ENCODE measurements around the gene MCRIP1. TPM values are rescaled to one million over a fixed set of nuclear protein-coding genes. Genes with fewer than 3 reads are reported as not detected.

Gene MCRIP1, protein sequence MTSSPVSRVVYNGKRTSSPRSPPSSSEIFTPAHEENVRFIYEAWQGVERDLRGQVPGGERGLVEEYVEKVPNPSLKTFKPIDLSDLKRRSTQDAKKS
- total RNA-seq = 109 TPM
- long read RNA-seq, transcript MCRIP1-203 (6 exons, 925 nt) = minor isoform, 6 of 66 reads
- long read RNA-seq, transcript MCRIP1-201 (5 exons, 1,209 nt) = major isoform, 46 of 66 reads
- long read RNA-seq, transcript MCRIP1-207 (4 exons, 2,775 nt) = minor isoform, 7 of 66 reads
- long read RNA-seq, partial matches to known transcripts = 1 of 66 reads
- long read RNA-seq, other reads (novel, unspliced or antisense) = 5 of 66 reads

GRCh38 chr17:81833160-81833920 lies at the start of gene MCRIP1:
MCRIP1 (minus strand) TSS chr17:81833291; CDS start chr17:81824506, 8,785 bp downstream.
- peak; percentile 99 for DNase-seq (ENCODE audit: missing footprints)
- ATAC-seq = peak; percentile 92
- intact Hi-C loops (cut with DNase I) = loop anchor here (1.0 kb wide), 1 partner anchor 27 kb away; the partner anchor contains the start of gene P4HB

GRCh38 chr17:81879121-81879520 lies 46.0 kb upstream of the MCRIP1 start:
- DNase-seq (ENCODE audit: missing footprints) (no peak), ATAC-seq (no peak)
- intact Hi-C loops (cut with DNase I) = no loop called here

GRCh38 chr17:81878294-81878693 lies 45.2 kb upstream of the MCRIP1 start:
- intact Hi-C loops (cut with DNase I) = no loop called here
- ATAC-seq = no peak
- no peak for DNase-seq (ENCODE audit: missing footprints)

DNA sequence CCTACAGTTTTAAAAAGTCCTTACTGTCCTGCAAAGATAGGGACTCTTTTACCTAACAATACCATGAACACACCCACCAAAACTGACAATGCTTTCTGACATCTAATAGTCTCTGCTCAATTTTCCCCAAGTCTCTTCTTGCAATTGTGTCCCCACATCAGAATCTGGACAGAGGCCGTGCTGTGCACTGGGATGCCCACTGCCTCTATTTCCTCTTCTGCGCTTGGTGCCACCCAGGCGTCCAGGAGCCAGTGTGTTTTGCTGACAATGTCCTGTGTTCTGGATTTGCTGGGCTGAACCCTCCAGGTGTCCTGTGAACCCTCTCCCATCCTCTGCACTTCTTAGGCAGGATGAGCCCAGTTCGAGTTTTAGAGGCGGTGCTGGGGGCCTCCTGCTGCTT lies 44.5 kb upstream of the MCRIP1 start:
- no peak for ATAC-seq
- no peak for DNase-seq (ENCODE audit: missing footprints)
- intact Hi-C loops (cut with DNase I) = no loop called here

DNA sequence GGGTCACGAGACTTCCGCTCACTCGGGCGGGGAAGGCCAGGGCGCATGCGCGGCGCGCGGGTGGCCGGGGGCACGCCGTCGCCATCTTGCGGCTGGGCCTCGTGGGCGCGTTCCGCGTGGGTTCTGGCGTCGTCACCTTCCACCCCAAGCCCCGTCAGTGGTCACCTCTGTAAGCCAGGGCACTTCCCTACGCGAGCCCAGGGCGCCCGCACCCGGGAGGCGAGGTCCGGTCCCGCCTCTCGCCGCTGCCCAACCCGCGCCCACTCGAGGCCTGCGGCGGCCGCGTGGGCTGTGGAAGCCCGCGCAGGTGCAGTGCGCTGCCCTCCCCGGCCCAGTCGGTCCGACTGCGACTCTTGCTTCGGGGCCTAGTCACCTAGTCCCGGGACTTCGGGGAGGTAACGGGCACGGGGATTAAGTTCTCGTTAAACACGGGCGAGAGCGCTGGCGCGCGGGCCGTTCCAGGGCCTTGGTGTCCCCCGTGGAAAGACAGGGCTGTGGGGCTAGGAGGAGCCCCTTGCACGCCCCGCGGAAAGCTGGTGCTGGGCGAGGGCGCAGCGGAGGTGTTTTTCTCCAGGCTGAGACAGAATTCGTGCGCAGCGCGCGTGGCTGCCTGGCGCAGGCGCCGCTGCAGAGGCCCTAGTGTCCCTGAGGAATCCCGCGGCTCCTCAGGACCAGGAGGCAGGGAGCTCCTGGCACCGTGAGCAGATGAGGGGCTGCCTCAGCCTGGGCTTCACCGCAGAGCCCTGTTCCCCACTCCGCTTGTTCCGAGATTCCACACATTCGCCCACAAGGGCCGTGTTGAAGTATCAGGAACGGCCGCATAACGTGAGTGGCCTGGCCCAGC lies 38.5 kb upstream of the MCRIP1 start:
- intact Hi-C loops (cut with DNase I) = no loop called here
- DNase-seq (ENCODE audit: missing footprints) (peak; percentile 97), ATAC-seq (peak; percentile 44)

GRCh38 chr17:81870981-81871386 lies 37.9 kb upstream of the MCRIP1 start, which contains the start of gene ARHGDIA:
ARHGDIA (minus strand) TSS chr17:81871337; CDS start chr17:81869930, 1,407 bp downstream.
- no peak for DNase-seq (ENCODE audit: missing footprints)
- intact Hi-C loops (cut with DNase I) = no loop called here
- peak; percentile 73 for ATAC-seq

- intact Hi-C loops (cut with DNase I) = no loop called here
- no peak for ATAC-seq
- peak; percentile 79 for DNase-seq (ENCODE audit: missing footprints)
Measured at GRCh38 chr17:81870131-81870980, 37.3 kb upstream of the MCRIP1 start.

GRCh38 chr17:81869221-81870130 lies 36.4 kb upstream of the MCRIP1 start:
- DNase-seq (ENCODE audit: missing footprints) (peak; percentile 85), ATAC-seq (peak; percentile 21)
- intact Hi-C loops (cut with DNase I) = no loop called here

DNA sequence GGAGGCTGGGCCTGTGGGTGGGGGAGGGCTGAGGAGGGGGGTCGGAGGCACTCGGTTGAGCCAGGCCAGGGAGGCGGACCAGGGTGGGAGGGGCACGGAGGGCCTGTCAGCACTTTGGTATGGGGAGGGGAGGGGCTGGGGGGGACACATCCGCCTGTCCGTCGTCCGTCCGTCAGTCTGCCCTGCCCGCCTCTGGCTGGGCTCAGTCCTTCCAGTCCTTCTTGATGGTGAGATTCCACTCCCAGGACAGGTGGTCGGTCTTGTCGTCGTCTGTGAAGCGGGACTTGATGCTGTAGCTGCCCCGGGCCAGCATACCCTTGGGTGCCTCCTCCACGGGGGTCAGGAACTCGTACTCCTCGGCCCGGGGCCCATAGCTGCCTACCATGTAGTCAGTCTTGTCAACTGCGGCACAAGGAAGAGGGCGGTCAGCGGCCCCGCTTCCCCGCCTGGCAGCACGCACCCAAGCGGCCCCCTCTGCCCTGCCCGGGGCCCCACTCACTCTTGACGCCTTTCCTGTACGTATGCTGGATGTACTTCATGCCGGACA lies 35.7 kb upstream of the MCRIP1 start:
- no peak for ATAC-seq
- intact Hi-C loops (cut with DNase I) = no loop called here
- no peak for DNase-seq (ENCODE audit: missing footprints)

GRCh38 chr17:81867991-81868673 lies 35.0 kb upstream of the MCRIP1 start:
- ATAC-seq = no peak
- DNase-seq (ENCODE audit: missing footprints) = no peak
- intact Hi-C loops (cut with DNase I) = no loop called here

GRCh38 chr17:81867170-81867990 lies 34.3 kb upstream of the MCRIP1 start:
- intact Hi-C loops (cut with DNase I) = no loop called here
- ATAC-seq (no peak), DNase-seq (ENCODE audit: missing footprints) (no peak)

GRCh38 chr17:81866440-81867169 lies 33.5 kb upstream of the MCRIP1 start:
- ATAC-seq (no peak), DNase-seq (ENCODE audit: missing footprints) (no peak)
- intact Hi-C loops (cut with DNase I) = no loop called here

DNA sequence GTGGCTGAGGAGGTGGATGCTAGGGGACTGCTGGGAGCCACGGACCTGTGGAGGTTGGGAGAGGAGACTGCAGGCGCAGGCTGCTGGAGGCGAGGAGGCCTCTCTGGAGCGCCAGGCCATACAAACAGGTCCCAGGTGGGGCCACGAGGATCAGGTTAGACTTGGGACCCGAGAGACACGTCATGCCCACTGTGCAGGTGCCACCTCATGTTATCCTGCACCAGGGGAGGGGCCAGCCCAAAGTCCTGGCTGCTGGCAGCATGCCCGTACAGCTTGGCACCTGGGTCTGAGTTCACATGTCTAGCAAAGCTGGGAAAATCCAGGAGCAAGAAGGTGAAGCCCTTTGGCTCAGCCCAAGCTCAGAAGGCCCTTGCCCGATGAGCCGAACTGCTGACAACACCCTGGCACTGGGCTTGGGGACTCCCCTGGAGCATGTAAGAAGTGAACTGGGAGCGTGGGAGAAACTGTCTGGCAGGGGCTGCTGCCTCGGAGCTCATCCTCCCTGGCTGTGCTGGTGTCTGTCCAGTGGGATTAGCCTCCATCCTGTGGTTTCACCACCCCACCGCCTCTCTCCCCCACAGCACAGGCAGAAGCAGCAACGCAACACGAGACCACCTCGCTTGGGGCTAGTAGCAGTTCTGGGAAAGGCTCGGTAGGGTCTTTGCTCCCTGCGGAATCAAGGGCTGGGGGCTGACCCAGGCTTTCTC lies 32.8 kb upstream of the MCRIP1 start:
- DNase-seq (ENCODE audit: missing footprints) = no peak
- no peak for ATAC-seq
- intact Hi-C loops (cut with DNase I) = no loop called here

GRCh38 chr17:81865358-81865732 lies 32.3 kb upstream of the MCRIP1 start:
- ATAC-seq = no peak
- no peak for DNase-seq (ENCODE audit: missing footprints)
- intact Hi-C loops (cut with DNase I) = no loop called here

Measured in Right ventricle myocardium inferior (tissue), 1 donor.